Neural cell (in vitro differentiated cells): ENCODE results near the gene CEP350. TPM values are rescaled to one million over a fixed set of nuclear protein-coding genes. Genes with fewer than 3 reads are reported as not detected.

Experiments used
- H2AFZ ChIP-seq: fragments of 200-600, 300-800 bp; sonication (generic), shearing (Covaris generic); 2 replicates; pipeline ENCODE4 v1.6.0; 2014; ENCODE audit warnings: low read depth, mild to moderate bottlenecking, antibody characterized with exemption, low read length, moderate library complexity
- H3F3A ChIP-seq: fragments of 200-600 bp; shearing (Covaris generic); 2 replicates; pipeline ENCODE4 v1.6.1; 2016; ENCODE audit warnings: mild to moderate bottlenecking, moderate library complexity, mixed read lengths, antibody characterized with exemption, low read length; ENCODE audit not compliant: insufficient read depth, poor library complexity, severe bottlenecking
- H3K27ac ChIP-seq: fragments of 200-600, 300-800 bp; sonication (generic), shearing (Covaris generic); 2 replicates; pipeline ENCODE4 v1.5.1; 2014; ENCODE audit warnings: mild to moderate bottlenecking, low read length, moderate library complexity
- H3K27me3 ChIP-seq: fragments of 300-800, 200-600 bp; sonication (generic), shearing (Covaris generic); 2 replicates; pipeline ENCODE4 v1.6.0; 2014; ENCODE audit warnings: mild to moderate bottlenecking, low read depth, low read length, moderate library complexity; ENCODE audit not compliant: insufficient read depth
- H3K36me3 ChIP-seq: fragments of 300-800, 200-600 bp; sonication (generic), shearing (Covaris generic); 2 replicates; pipeline ENCODE4 v1.5.1; 2014; ENCODE audit warnings: mild to moderate bottlenecking, antibody characterized with exemption, low read length, moderate library complexity; ENCODE audit not compliant: insufficient read depth
- H3K4me2 ChIP-seq: fragments of 300-800, 200-600 bp; sonication (generic), shearing (Covaris generic); 2 replicates; pipeline ENCODE4 v1.6.0; 2014; ENCODE audit warnings: mild to moderate bottlenecking, low read length
- H3K4me3 ChIP-seq: fragments of 300-800, 200-600 bp; sonication (generic), shearing (Covaris generic); 2 replicates; pipeline ENCODE4 v1.5.1; 2014; ENCODE audit warnings: mild to moderate bottlenecking, low read length, moderate library complexity
- H3K79me2 ChIP-seq: fragments of 200-600 bp; shearing (Covaris generic); replicated peaks from 2 replicates; pipeline ENCODE4 v1.6.0; 2014; ENCODE audit warnings: mild to moderate bottlenecking, low read length, moderate library complexity; ENCODE audit not compliant: insufficient read depth
- H3K9ac ChIP-seq: fragments of 300-800, 200-600 bp; sonication (generic), shearing (Covaris generic); 2 replicates; pipeline ENCODE4 v1.6.1; 2016; ENCODE audit warnings: mild to moderate bottlenecking, low read length, mixed read lengths
- H3K9me2 ChIP-seq: fragments of 200-600 bp; shearing (Covaris generic); 2 replicates; pipeline ENCODE4 v1.6.1; 2016; ENCODE audit warnings: mild to moderate bottlenecking, low read length, mixed read lengths; ENCODE audit not compliant: insufficient read depth
- H3K9me3 ChIP-seq: fragments of 200-600, 300-800 bp; sonication (generic), shearing (Covaris generic); 2 replicates; pipeline ENCODE4 v1.6.1; 2016; ENCODE audit warnings: mild to moderate bottlenecking, mixed run types, low read length, moderate library complexity, mixed read lengths
- H4K20me1 ChIP-seq: fragments of 200-600 bp; shearing (Covaris generic); 2 replicates; pipeline ENCODE4 v1.6.1; 2016; ENCODE audit warnings: mild to moderate bottlenecking, mixed run types; ENCODE audit not compliant: insufficient read depth
- EP300 ChIP-seq: fragments of 450-650 bp; conservative IDR thresholded peaks from 2 replicates; pipeline ENCODE4 v1.6.1; 2014; ENCODE audit warnings: antibody characterized with exemption, mild to moderate bottlenecking, moderate library complexity; ENCODE audit not compliant: poor library complexity, severe bottlenecking
- EZH2 ChIP-seq: fragments of 200-600, 300-800 bp; shearing (Covaris generic), sonication (generic); IDR thresholded peaks from 2 replicates; pipeline ENCODE4 v1.6.1; 2014; ENCODE audit warnings: antibody characterized with exemption, low read length, borderline replicate concordance, mild to moderate bottlenecking; ENCODE audit not compliant: insufficient read depth, poor library complexity, severe bottlenecking
- MXI1 ChIP-seq: fragments of 450-650 bp; conservative IDR thresholded peaks from 2 replicates; pipeline ENCODE4 v1.6.1; 2014; ENCODE audit warnings: antibody characterized with exemption, mild to moderate bottlenecking; ENCODE audit not compliant: poor library complexity, severe bottlenecking
- POLR2AphosphoS5 ChIP-seq: IDR thresholded peaks from 2 replicates; pipeline ENCODE4 v1.6.1; 2012
- RAD21 ChIP-seq: fragments of 450-650 bp; conservative IDR thresholded peaks from 2 replicates; pipeline ENCODE4 v1.6.1; 2014; ENCODE audit warnings: antibody characterized with exemption, mild to moderate bottlenecking, moderate library complexity
- SMC3 ChIP-seq: fragments of 450-650 bp; conservative IDR thresholded peaks from 2 replicates; pipeline ENCODE4 v1.6.1; 2014; ENCODE audit warnings: antibody characterized with exemption, mild to moderate bottlenecking, moderate library complexity; ENCODE audit not compliant: poor library complexity
- TAF1 ChIP-seq: IDR thresholded peaks from 2 replicates; pipeline ENCODE4 v1.6.1; 2012; ENCODE audit warnings: low read depth
- polyA plus RNA-seq: library from polyadenylated mRNA; depleted of rRNA; stranded (reverse); fragments of >200 nt; gene quantifications from 2 replicates; pipeline ENCODE4 v1.2.3, GENCODE V29; 2014
- TF ChIP-seq, protein P1 (sequence below): fragments of 450-650 bp; IDR thresholded peaks from 2 replicates; pipeline ENCODE4 v1.5.1; 2014; ENCODE audit warnings: antibody characterized with exemption, mild to moderate bottlenecking, moderate library complexity; ENCODE audit not compliant: poor library complexity, severe bottlenecking
- TF ChIP-seq, protein P2 (sequence below): IDR thresholded peaks from 2 replicates; pipeline ENCODE4 v1.6.1; 2012; ENCODE audit warnings: borderline replicate concordance

CEP350 gene
- polyA plus RNA-seq, 1 donor from 2014 or later: 28.1 TPM

DNA sequence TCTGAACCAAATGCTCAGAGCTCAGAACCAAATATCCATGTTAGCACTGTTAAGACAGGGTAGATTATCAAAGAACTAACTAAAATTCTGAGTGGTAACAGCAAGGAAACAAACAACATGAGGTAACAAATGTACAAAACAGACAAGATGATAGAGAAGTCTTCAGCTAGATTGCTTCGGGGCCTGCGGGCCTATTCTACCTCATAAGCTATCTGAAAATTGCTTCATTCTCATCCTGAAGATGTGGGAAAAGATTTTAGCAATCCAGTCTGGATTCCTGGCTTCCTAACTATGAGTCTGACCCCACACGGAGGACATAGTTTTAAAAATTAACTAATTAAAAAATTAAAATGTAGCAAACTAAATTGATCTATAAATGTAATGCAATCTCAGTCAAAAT, 190.8 kb downstream of the CEP350 start:
- no peaks in the 10 kb centered on the region for H3K36me3 ChIP-seq
- H3K4me3 ChIP-seq: no peak overlapping the region
- no peak overlapping the region for H2AFZ ChIP-seq
- H3F3A ChIP-seq: no peaks in the 10 kb centered on the region
- H3K79me2 ChIP-seq: no peaks in the 10 kb centered on the region
- no peaks in the 10 kb centered on the region for H4K20me1 ChIP-seq
- TF ChIP-seq EP300 (no peak), SMC3 (no peak), MXI1 (no peak), EZH2 (no peak), TAF1 (no peak), POLR2AphosphoS5 (no peak), RAD21 (no peak)
- TF ChIP-seq, protein P1, sequence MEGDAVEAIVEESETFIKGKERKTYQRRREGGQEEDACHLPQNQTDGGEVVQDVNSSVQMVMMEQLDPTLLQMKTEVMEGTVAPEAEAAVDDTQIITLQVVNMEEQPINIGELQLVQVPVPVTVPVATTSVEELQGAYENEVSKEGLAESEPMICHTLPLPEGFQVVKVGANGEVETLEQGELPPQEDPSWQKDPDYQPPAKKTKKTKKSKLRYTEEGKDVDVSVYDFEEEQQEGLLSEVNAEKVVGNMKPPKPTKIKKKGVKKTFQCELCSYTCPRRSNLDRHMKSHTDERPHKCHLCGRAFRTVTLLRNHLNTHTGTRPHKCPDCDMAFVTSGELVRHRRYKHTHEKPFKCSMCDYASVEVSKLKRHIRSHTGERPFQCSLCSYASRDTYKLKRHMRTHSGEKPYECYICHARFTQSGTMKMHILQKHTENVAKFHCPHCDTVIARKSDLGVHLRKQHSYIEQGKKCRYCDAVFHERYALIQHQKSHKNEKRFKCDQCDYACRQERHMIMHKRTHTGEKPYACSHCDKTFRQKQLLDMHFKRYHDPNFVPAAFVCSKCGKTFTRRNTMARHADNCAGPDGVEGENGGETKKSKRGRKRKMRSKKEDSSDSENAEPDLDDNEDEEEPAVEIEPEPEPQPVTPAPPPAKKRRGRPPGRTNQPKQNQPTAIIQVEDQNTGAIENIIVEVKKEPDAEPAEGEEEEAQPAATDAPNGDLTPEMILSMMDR: no peak
- TF ChIP-seq, protein P2, sequence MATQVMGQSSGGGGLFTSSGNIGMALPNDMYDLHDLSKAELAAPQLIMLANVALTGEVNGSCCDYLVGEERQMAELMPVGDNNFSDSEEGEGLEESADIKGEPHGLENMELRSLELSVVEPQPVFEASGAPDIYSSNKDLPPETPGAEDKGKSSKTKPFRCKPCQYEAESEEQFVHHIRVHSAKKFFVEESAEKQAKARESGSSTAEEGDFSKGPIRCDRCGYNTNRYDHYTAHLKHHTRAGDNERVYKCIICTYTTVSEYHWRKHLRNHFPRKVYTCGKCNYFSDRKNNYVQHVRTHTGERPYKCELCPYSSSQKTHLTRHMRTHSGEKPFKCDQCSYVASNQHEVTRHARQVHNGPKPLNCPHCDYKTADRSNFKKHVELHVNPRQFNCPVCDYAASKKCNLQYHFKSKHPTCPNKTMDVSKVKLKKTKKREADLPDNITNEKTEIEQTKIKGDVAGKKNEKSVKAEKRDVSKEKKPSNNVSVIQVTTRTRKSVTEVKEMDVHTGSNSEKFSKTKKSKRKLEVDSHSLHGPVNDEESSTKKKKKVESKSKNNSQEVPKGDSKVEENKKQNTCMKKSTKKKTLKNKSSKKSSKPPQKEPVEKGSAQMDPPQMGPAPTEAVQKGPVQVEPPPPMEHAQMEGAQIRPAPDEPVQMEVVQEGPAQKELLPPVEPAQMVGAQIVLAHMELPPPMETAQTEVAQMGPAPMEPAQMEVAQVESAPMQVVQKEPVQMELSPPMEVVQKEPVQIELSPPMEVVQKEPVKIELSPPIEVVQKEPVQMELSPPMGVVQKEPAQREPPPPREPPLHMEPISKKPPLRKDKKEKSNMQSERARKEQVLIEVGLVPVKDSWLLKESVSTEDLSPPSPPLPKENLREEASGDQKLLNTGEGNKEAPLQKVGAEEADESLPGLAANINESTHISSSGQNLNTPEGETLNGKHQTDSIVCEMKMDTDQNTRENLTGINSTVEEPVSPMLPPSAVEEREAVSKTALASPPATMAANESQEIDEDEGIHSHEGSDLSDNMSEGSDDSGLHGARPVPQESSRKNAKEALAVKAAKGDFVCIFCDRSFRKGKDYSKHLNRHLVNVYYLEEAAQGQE: no peak
- no peaks in the 10 kb centered on the region for H3K9me3 ChIP-seq
- no peaks in the 10 kb centered on the region for H3K27me3 ChIP-seq
- no peak overlapping the region for H3K4me2 ChIP-seq
- H3K27ac ChIP-seq: no peak overlapping the region
- no peaks in the 10 kb centered on the region for H3K9me2 ChIP-seq
- H3K9ac ChIP-seq: no peak overlapping the region

DNA sequence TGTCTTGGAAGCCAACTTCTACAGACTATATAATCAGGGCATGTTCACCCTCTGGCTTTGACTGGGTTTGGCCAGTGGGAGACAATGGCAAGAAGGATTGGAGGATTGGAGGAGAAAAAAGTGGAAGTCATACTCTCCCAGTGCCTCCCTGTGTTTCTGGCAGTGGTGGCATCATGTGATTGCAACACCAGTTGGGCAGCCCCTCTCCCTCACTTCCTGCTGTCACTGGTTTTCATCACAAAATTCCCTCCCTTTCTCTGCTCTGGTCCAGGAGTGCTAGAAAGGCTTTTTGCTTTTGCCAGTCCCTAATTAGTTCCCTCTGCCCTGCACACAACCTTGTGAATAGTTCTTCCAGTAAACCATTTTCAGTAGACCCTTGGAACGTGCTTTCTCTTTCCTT, 196.4 kb downstream of the CEP350 start:
- Histone ChIP-seq H3K4me2 (no peak overlapping the region), H2AFZ (no peak overlapping the region)

More for the DNA sequence above, 196.4 kb downstream of the CEP350 start:
- H3F3A ChIP-seq: no peaks in the 10 kb centered on the region
- H3K9me2 ChIP-seq: no peaks in the 10 kb centered on the region
- H3K9me3 ChIP-seq: no peaks in the 10 kb centered on the region
- no peaks in the 10 kb centered on the region for H3K27me3 ChIP-seq
- TF ChIP-seq POLR2AphosphoS5 (no peak), SMC3 (no peak), EP300 (no peak), EZH2 (no peak), MXI1 (no peak), TAF1 (no peak), RAD21 (no peak)
- TF ChIP-seq, protein P1: no peak
- TF ChIP-seq, protein P2: no peak
- H4K20me1 ChIP-seq: no peaks in the 10 kb centered on the region
- H3K27ac ChIP-seq: no peak overlapping the region
- peaks cover 8% of the 10 kb centered on the region for H3K79me2 ChIP-seq
- H3K4me3 ChIP-seq: no peak overlapping the region
- H3K36me3 ChIP-seq: no peaks in the 10 kb centered on the region
- H3K9ac ChIP-seq: no peak overlapping the region
